ENCODE results near the gene USP17L19. TPM values are rescaled to one million over a fixed set of nuclear protein-coding genes. Genes with fewer than 3 reads are reported as not detected.

The USP17L19 gene
- total RNA-seq: not detected in 2 replicates

GRCh38 chr4:9253078-9253477 lies at the start of gene USP17L19:
Gene USP17L19 (plus strand): TSS chr4:9253378. CDS start chr4:9253378, 0 bp downstream.

GRCh38 chr4:9210357-9210756 lies 42.8 kb upstream of the USP17L19 start, which contains the start of gene USP17L10:
Gene USP17L10 (plus strand): TSS chr4:9210657. CDS start chr4:9210657, 0 bp downstream.

DNA sequence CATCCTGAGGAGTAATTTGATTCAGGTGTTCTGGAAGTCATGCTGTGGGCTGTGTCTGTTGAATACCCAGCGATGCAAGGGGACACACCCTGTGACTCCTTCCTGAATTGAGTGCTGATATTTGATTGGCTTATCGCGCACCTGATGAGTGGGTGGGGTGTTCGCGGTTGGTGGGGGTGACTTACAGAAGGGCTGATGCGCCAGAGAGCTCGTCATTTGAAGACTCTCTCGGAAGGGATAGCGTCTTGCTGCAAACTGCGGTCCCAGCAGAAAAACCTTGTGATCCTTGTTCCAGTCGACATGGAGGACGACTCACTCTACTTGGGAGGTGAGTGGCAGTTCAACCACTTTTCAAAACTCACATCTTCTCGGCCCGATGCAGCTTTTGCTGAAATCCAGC lies 38.1 kb upstream of the USP17L19 start, which contains the start of gene USP17L11:
USP17L11 (plus strand) TSS at position 301 of the 400 bp plus-strand sequence; CDS start at position 301, 0 bp downstream.

DNA sequence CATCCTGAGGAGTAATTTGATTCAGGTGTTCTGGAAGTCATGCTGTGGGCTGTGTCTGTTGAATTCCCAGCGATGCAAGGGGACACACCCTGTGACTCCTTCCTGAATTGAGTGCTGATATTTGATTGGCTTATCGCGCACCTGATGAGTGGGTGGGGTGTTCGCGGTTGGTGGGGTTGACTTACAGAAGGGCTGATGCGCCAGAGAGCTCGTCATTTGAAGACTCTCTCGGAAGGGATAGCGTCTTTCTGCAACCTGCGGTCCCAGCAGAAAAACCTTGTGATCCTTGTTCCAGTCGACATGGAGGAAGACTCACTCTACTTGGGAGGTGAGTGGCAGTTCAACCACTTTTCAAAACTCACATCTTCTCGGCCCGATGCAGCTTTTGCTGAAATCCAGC lies 33.3 kb upstream of the USP17L19 start, which contains the start of gene USP17L12:
USP17L12 (plus strand) TSS at position 301 of the 400 bp plus-strand sequence; CDS start at position 301, 0 bp downstream.

GRCh38 chr4:9224596-9224995 lies 28.6 kb upstream of the USP17L19 start, which contains the start of gene USP17L13:
Gene USP17L13 (plus strand): TSS chr4:9224896. CDS start chr4:9224896, 0 bp downstream.

DNA sequence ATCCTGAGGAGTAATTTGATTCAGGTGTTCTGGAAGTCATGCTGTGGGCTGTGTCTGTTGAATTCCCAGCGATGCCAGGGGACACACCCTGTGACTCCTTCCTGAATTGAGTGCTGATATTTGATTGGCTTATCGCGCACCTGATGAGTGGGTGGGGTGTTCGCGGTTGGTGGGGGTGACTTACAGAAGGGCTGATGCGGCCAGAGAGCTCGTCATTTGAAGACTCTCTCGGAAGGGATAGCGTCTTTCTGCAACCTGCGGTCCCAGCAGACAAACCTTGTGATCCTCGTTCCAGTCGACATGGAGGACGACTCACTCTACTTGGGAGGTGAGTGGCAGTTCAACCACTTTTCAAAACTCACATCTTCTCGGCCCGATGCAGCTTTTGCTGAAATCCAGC lies 19.1 kb upstream of the USP17L19 start, which contains the start of gene USP17L15:
USP17L15 (plus strand) TSS at position 301 of the 400 bp plus-strand sequence; CDS start at position 301, 0 bp downstream.

GRCh38 chr4:9243579-9243978 lies 9.6 kb upstream of the USP17L19 start, which contains the start of gene USP17L17:
Gene USP17L17 (plus strand): TSS chr4:9243879. CDS start chr4:9243879, 0 bp downstream.

GRCh38 chr4:9247953-9248680 lies 5.1 kb upstream of the USP17L19 start, which contains the start of gene USP17L18:
Gene USP17L18 (plus strand): TSS chr4:9248630. CDS start chr4:9248630, 0 bp downstream.

GRCh38 chr4:9257824-9258223 lies 4.6 kb downstream of the USP17L19 start, which contains the start of gene USP17L20:
Gene USP17L20 (plus strand): TSS chr4:9258124. CDS start chr4:9258124, 0 bp downstream.

GRCh38 chr4:9262572-9262971 lies 9.4 kb downstream of the USP17L19 start, which contains the start of gene USP17L21:
Gene USP17L21 (plus strand): TSS chr4:9262872. CDS start chr4:9262872, 0 bp downstream.

DNA sequence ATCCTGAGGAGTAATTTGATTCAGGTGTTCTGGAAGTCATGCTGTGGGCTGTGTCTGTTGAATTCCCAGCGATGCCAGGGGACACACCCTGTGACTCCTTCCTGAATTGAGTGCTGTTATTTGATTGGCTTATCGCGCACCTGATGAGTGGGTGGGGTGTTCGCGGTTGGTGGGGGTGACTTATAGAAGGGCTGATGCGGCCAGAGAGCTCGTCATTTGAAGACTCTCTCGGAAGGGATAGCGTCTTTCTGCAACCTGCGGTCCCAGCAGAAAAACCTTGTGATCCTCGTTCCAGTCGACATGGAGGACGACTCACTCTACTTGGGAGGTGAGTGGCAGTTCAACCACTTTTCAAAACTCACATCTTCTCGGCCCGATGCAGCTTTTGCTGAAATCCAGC lies 14.1 kb downstream of the USP17L19 start, which contains the start of gene USP17L22:
USP17L22 (plus strand) TSS at position 301 of the 400 bp plus-strand sequence; CDS start at position 301, 0 bp downstream.

Other genes with a start within 250 kb of the USP17L19 start
- gene FAM90A26, start 83.0 kb upstream of the USP17L19 start, total RNA-seq: not detected in 2 replicates
- gene USP17L10, start 42.7 kb upstream of the USP17L19 start, total RNA-seq: not detected in 2 replicates
- not detected in 2 replicates for gene USP17L11, start 38.0 kb upstream of the USP17L19 start, total RNA-seq
- not detected in 2 replicates for gene USP17L12, start 33.2 kb upstream of the USP17L19 start, total RNA-seq
- not detected in 2 replicates for gene USP17L13, start 28.5 kb upstream of the USP17L19 start, total RNA-seq
- gene USP17L15, start 19.0 kb upstream of the USP17L19 start, total RNA-seq: not detected in 2 replicates
- not detected in 2 replicates for gene USP17L17, start 9.5 kb upstream of the USP17L19 start, total RNA-seq
- not detected in 2 replicates for gene USP17L18, start 4.7 kb upstream of the USP17L19 start, total RNA-seq
- not detected in 2 replicates for gene USP17L20, start 4.7 kb downstream of the USP17L19 start, total RNA-seq
- gene USP17L21, start 9.5 kb downstream of the USP17L19 start, total RNA-seq: not detected in 2 replicates
- gene USP17L22, start 14.2 kb downstream of the USP17L19 start, total RNA-seq: not detected in 2 replicates
- gene USP17L24, start 71.8 kb downstream of the USP17L19 start, total RNA-seq: not detected in 2 replicates
- gene USP17L25, start 76.5 kb downstream of the USP17L19 start, total RNA-seq: not detected in 2 replicates
- not detected in 2 replicates for gene USP17L26, start 81.3 kb downstream of the USP17L19 start, total RNA-seq
- not detected in 2 replicates for gene USP17L5, start 86.0 kb downstream of the USP17L19 start, total RNA-seq
- gene USP17L27, start 90.8 kb downstream of the USP17L19 start, total RNA-seq: not detected in 2 replicates
- not detected in 2 replicates for gene USP17L28, start 95.5 kb downstream of the USP17L19 start, total RNA-seq
- not detected in 2 replicates for gene USP17L29, start 100.3 kb downstream of the USP17L19 start, total RNA-seq
- not detected in 2 replicates for gene USP17L30, start 109.8 kb downstream of the USP17L19 start, total RNA-seq
- gene DEFB131A, start 191.0 kb downstream of the USP17L19 start, total RNA-seq: not detected in 2 replicates